HepG2 (cell line): ENCODE results near the gene HAP1. TPM values are rescaled to one million over a fixed set of nuclear protein-coding genes. Genes with fewer than 3 reads are reported as not detected.

ENCODE experiments used
- ASH2L ChIP-seq: fragments of 300-600, 200-600 bp; sonication (generic); IDR thresholded peaks from 2 replicates; pipeline ENCODE4 v1.7.0; 2017; ENCODE audit warnings: low read depth, mild to moderate bottlenecking, moderate library complexity, mixed read lengths, low read length; ENCODE audit not compliant: insufficient read length
- CBX5 ChIP-seq: sonication (generic); formaldehyde crosslinking; IDR thresholded peaks from 2 replicates; pipeline ENCODE4 v1.4.0; 2020; ENCODE audit warnings: missing genetic modification reagents, borderline replicate concordance
- ERF ChIP-seq: IDR thresholded peaks from 2 replicates; pipeline ENCODE4 v1.6.1; 2018; ENCODE audit warnings: missing biosample characterization, missing genetic modification reagents
- GABPB1 ChIP-seq: IDR thresholded peaks from 2 replicates; pipeline ENCODE4 v1.6.1; 2016; ENCODE audit warnings: mild to moderate bottlenecking, missing genetic modification reagents, moderate library complexity, missing compliant biosample characterization
- HOMEZ ChIP-seq: IDR thresholded peaks from 2 replicates; pipeline ENCODE4 v1.6.1; 2016; ENCODE audit warnings: low read depth
- KAT8 ChIP-seq: IDR thresholded peaks from 2 replicates; pipeline ENCODE4 v1.6.1; 2016; ENCODE audit warnings: missing genetic modification reagents, missing compliant biosample characterization
- KDM6A ChIP-seq: IDR thresholded peaks from 2 replicates; pipeline ENCODE4 v1.6.1; 2016; ENCODE audit warnings: low read depth
- LCORL ChIP-seq, 2 experiments: fragments of 450-650 bp in 1 of 2; sonication (generic) in 1 of 2; formaldehyde crosslinking in 1 of 2; IDR thresholded peaks; 2 replicates each; pipeline versions ENCODE4 v1.5.0 to v1.6.1; 2017 to 2020; ENCODE audit warnings: antibody characterized with exemption in 1 of 2, missing genetic modification reagents in 1 of 2
- NR2F1 ChIP-seq, 2 experiments: fragments of 450-650 bp in 1 of 2; formaldehyde crosslinking in 1 of 2; IDR thresholded peaks; 2 replicates each; pipeline versions ENCODE4 v1.5.0 to v1.6.1; 2016 to 2020; ENCODE audit warnings: mild to moderate bottlenecking in 1 of 2, missing compliant biosample characterization in 1 of 2, missing genetic modification reagents in 1 of 2, moderate library complexity in 1 of 2
- PAF1 ChIP-seq: IDR thresholded peaks from 2 replicates; pipeline ENCODE4 v1.6.1; 2016; ENCODE audit warnings: missing genetic modification reagents, missing compliant biosample characterization
- SCMH1 ChIP-seq: sonication (generic); formaldehyde crosslinking; IDR thresholded peaks from 2 replicates; pipeline ENCODE4 v1.9.0; 2021; ENCODE audit warnings: missing genetic modification reagents, mild to moderate bottlenecking, borderline replicate concordance
- ZBTB8A ChIP-seq: sonication (generic); formaldehyde crosslinking; IDR thresholded peaks from 2 replicates; pipeline ENCODE4 v1.4.0; 2020; ENCODE audit warnings: mild to moderate bottlenecking, low read depth, missing genetic modification reagents, borderline replicate concordance
- ZNF260 ChIP-seq: sonication (generic); formaldehyde crosslinking; IDR thresholded peaks from 2 replicates; pipeline ENCODE4 v1.4.0; 2020; ENCODE audit warnings: missing genetic modification reagents, low read depth, mild to moderate bottlenecking, borderline replicate concordance
- ZNF367 ChIP-seq: sonication (generic); formaldehyde crosslinking; IDR thresholded peaks from 2 replicates; pipeline ENCODE4 v1.4.0; 2020; ENCODE audit warnings: missing genetic modification reagents, borderline replicate concordance
- ZNF382 ChIP-seq: sonication (generic); formaldehyde crosslinking; IDR thresholded peaks from 2 replicates; pipeline ENCODE4 v1.5.0; 2020; ENCODE audit warnings: missing genetic modification reagents, mild to moderate bottlenecking, borderline replicate concordance
- ZNF530 ChIP-seq: sonication (generic); formaldehyde crosslinking; IDR thresholded peaks from 2 replicates; pipeline ENCODE4 v1.5.0; 2020; ENCODE audit warnings: low read depth, mild to moderate bottlenecking, missing genetic modification reagents
- ZNF629 ChIP-seq: sonication (generic); formaldehyde crosslinking; conservative IDR thresholded peaks from 2 replicates; pipeline ENCODE4 v1.5.0; 2020; ENCODE audit warnings: missing genetic modification reagents
- ZNF644 ChIP-seq: IDR thresholded peaks from 2 replicates; pipeline ENCODE4 v1.6.1; 2016; ENCODE audit warnings: low read depth
- ZNF761 ChIP-seq: sonication (generic); formaldehyde crosslinking; conservative IDR thresholded peaks from 2 replicates; pipeline ENCODE4 v1.4.0; 2020; ENCODE audit warnings: mild to moderate bottlenecking, missing genetic modification reagents
- ZNF790 ChIP-seq: sonication (generic); formaldehyde crosslinking; IDR thresholded peaks from 2 replicates; pipeline ENCODE4 v1.8.0; 2022; ENCODE audit warnings: missing genetic modification reagents, mild to moderate bottlenecking, borderline replicate concordance
- ZNF883 ChIP-seq: sonication (generic); formaldehyde crosslinking; IDR thresholded peaks from 2 replicates; pipeline ENCODE4 v1.5.1; 2020; ENCODE audit warnings: mild to moderate bottlenecking, missing genetic modification reagents; ENCODE audit errors: not compliant biosample characterization
- polyA plus RNA-seq, 8 experiments: library from polyadenylated mRNA; depleted of rRNA in 3 of 8; stranded (reverse) in 7 of 8; unstranded in 1 of 8; fragments of >200 nt; fragmentation: Illumina TruSeq in 4 of 8; extraction: Trizol in 4 of 8; gene quantifications; 2 replicates each; pipeline versions ENCODE4 v1.2.1 to v1.2.3, GENCODE V29; 2011 to 2016; ENCODE audit warnings: low read depth in 4 of 8, missing spikeins in 1 of 8, mixed read lengths in 1 of 8; ENCODE audit not compliant: insufficient read depth in 1 of 8
- total RNA-seq, 5 experiments: library from RNA; depleted of rRNA; stranded (reverse); fragments of >200 nt; fragmentation: Illumina TruSeq; extraction: Trizol; gene quantifications; 2 replicates each; pipeline ENCODE4 v1.2.3, GENCODE V29; 2016; ENCODE audit warnings: low read depth in 1 of 5
- TF ChIP-seq, protein P1 (sequence below): sonication (generic); formaldehyde crosslinking; IDR thresholded peaks from 2 replicates; pipeline ENCODE4 v1.5.0; 2020; ENCODE audit warnings: mild to moderate bottlenecking, missing genetic modification reagents, borderline replicate concordance

The HAP1 gene
- total and polyA plus RNA-seq, 2 of the 13 experiments (the other 11 are each of a cell fraction or from before 2014, with no cell fraction given) = 0.07 TPM

DNA sequence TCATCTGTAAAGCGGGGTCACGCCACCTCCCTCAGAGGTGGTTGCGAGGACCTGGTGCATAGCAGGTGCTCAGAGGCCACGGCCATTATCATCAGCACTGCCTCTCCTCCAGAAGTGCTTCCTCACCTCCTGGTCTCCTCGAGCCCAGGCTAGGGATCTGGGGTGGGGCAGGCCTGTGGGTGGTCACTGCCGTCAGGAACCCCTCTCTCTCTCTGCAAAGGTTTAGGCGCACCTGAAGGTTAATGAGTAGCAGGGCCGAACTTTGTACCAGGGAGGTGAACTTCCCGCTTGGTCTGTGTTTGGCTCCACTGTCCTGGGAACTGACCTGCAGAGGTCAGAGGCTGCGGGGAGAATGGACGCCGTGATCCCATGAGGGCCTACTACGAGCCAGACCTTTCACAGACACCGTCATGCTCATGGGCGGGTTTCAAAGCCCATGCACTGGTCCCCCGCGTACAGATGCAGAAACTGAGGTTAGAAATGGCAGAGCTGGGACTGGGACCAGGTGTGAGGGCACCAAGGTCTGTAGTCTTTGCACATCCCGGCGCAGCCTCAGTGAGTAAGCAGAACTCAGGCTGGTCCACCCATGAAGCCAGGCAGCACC lies 38.2 kb upstream of the HAP1 start (continued):
- TF ChIP-seq KAT8 (CRISPR knock-in tag) = peak; percentile 62; the same call in 1 of the 2 replicates
- 0 out of 2 replicates have a peak, but pooled peaks have one; percentile 13 for TF ChIP-seq ERF
- peak; percentile 11; the same call in 1 of the 2 replicates for TF ChIP-seq CBX5 (CRISPR knock-in tag)
- peak; percentile 89 to 94 for TF ChIP-seq NR2F1 (CRISPR knock-in tag; IDR thresholded peaks at IDR 0.05)
- TF ChIP-seq, protein P1, sequence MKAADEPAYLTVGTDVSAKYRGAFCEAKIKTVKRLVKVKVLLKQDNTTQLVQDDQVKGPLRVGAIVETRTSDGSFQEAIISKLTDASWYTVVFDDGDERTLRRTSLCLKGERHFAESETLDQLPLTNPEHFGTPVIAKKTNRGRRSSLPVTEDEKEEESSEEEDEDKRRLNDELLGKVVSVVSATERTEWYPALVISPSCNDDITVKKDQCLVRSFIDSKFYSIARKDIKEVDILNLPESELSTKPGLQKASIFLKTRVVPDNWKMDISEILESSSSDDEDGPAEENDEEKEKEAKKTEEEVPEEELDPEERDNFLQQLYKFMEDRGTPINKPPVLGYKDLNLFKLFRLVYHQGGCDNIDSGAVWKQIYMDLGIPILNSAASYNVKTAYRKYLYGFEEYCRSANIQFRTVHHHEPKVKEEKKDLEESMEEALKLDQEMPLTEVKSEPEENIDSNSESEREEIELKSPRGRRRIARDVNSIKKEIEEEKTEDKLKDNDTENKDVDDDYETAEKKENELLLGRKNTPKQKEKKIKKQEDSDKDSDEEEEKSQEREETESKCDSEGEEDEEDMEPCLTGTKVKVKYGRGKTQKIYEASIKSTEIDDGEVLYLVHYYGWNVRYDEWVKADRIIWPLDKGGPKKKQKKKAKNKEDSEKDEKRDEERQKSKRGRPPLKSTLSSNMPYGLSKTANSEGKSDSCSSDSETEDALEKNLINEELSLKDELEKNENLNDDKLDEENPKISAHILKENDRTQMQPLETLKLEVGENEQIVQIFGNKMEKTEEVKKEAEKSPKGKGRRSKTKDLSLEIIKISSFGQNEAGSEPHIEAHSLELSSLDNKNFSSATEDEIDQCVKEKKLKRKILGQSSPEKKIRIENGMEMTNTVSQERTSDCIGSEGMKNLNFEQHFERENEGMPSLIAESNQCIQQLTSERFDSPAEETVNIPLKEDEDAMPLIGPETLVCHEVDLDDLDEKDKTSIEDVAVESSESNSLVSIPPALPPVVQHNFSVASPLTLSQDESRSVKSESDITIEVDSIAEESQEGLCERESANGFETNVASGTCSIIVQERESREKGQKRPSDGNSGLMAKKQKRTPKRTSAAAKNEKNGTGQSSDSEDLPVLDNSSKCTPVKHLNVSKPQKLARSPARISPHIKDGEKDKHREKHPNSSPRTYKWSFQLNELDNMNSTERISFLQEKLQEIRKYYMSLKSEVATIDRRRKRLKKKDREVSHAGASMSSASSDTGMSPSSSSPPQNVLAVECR (CRISPR knock-in tag) = peak; percentile 87; the same call in 1 of the 2 replicates
- TF ChIP-seq ZNF382 (CRISPR knock-in tag) = no peak
- TF ChIP-seq ZNF367 (CRISPR knock-in tag) = no peak
- peak; percentile 83 for TF ChIP-seq KDM6A
- TF ChIP-seq PAF1 (CRISPR knock-in tag) = no peak
- peak; percentile 32; the same call in 1 of the 2 replicates for TF ChIP-seq HOMEZ (CRISPR knock-in tag)
- TF ChIP-seq GABPB1 (CRISPR knock-in tag) = peak; percentile 34; the same call in 1 of the 2 replicates
- no peak for TF ChIP-seq SCMH1 (CRISPR knock-in tag)
- peak; percentile 23; the same call in 1 of the 2 replicates for TF ChIP-seq ZNF644 (CRISPR knock-in tag)
- no peak for TF ChIP-seq ZBTB8A (CRISPR knock-in tag)
- TF ChIP-seq ZNF260 (CRISPR knock-in tag) = no peak
- no peak for TF ChIP-seq ZNF790
- TF ChIP-seq ZNF629 (CRISPR knock-in tag) = peak; percentile 95
- peak; percentile 82 for TF ChIP-seq ASH2L
- TF ChIP-seq ZNF883 (CRISPR knock-in tag) = peak; percentile 75
- no peak; the same call in 1 of the 2 replicates for TF ChIP-seq ZNF761 (CRISPR knock-in tag)
- no peak for TF ChIP-seq LCORL (IDR thresholded peaks at IDR 0.05)
- TF ChIP-seq LCORL (CRISPR knock-in tag; IDR thresholded peaks at IDR 0.05) = peak; percentile 99
- TF ChIP-seq ZNF530 = no peak
